ENCODE measurements around the gene TRAPPC12. TPM values are rescaled to one million over a fixed set of nuclear protein-coding genes. Genes with fewer than 3 reads are reported as not detected.

Gene TRAPPC12
- total RNA-seq, 3 donors from 2014 or later (not counting 1 experiment from before 2014, with no cell fraction given) = 65.1 to 92.6 (median 86.7) TPM

DNA sequence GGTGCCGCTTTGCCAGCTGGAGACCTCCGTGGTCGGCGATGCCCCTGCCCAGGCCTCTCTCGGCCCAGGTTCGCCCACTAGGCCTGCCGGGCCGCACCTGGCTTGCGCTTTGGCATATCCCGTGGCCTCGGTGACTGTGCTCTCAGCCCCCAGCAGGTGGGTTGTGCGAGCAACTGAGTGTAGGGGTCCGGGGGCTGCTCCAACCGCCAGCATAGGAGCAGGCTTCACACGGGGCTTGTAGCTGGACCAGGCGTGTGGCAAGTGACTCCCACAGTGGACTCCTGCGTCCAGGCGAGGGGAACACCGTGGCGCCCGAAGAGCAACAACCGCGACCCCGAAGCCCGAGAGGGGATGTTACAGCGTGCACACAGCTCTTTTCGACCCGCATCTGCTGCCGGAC, 9.7 kb downstream of the TRAPPC12 start:
- Mint-ChIP-seq H3K4me1 (peaks cover 16 to 17% of the 10 kb centered on the region in 2 donors), H3K9me3 (no peaks in the 10 kb centered on the region), H3K4me3 (no peak overlapping the region), H3K36me3 (no peaks in the 10 kb centered on the region), H3K27ac (no peak overlapping the region), H3K27me3 (ENCODE audit: low read depth in 2 of 2) (no peaks in the 10 kb centered on the region)
- no peak for DNase-seq
- Histone ChIP-seq H3K27ac (ENCODE audit: low read length) (no peak overlapping the region), H3K36me3 (ENCODE audit: control insufficient read depth, insufficient read depth, low read length) (peaks cover 36% of the 10 kb centered on the region), H3K9me3 (ENCODE audit: control insufficient read depth, insufficient read depth, low read length) (no peaks in the 10 kb centered on the region), H3K4me1 (ENCODE audit: control insufficient read depth, insufficient read depth, low read length) (no peaks in the 10 kb centered on the region), H3K27me3 (ENCODE audit: control insufficient read depth, insufficient read depth, low read length) (no peaks in the 10 kb centered on the region), H3K4me3 (ENCODE audit: low read length) (no peak overlapping the region)
- no peak for ATAC-seq
- no peak for TF ChIP-seq CTCF (IDR thresholded peaks at IDR 0.05)
- intact Hi-C loops (cut with micrococcal nuclease) = no loop called here
- WGBS (ENCODE audit: insufficient coverage) = 98% methylated on average over 29 of the region's 29 CpGs

- Mint-ChIP-seq H3K36me3 (no peaks in the 10 kb centered on the region), H3K4me3 (no peak overlapping the region), H3K27me3 (ENCODE audit: low read depth in 2 of 2) (no peaks in the 10 kb centered on the region), H3K4me1 (peaks cover 11 to 16% of the 10 kb centered on the region in 2 donors), H3K27ac (no peak overlapping the region), H3K9me3 (no peaks in the 10 kb centered on the region)
- WGBS (ENCODE audit: insufficient coverage) = 98% methylated on average over 7 of the region's 8 CpGs
- DNase-seq = no peak
- no peak for TF ChIP-seq CTCF (IDR thresholded peaks at IDR 0.05)
- no peaks in the 10 kb centered on the region for H3K9me3 ChIP-seq (ENCODE audit: control insufficient read depth, insufficient read depth, low read length)
- H3K4me1 ChIP-seq (ENCODE audit: control insufficient read depth, insufficient read depth, low read length) = no peaks in the 10 kb centered on the region
- H3K4me3 ChIP-seq (ENCODE audit: low read length) = no peak overlapping the region
- no peak for ATAC-seq
- intact Hi-C loops (cut with micrococcal nuclease) = no loop called here
- peaks cover 38% of the 10 kb centered on the region for H3K36me3 ChIP-seq (ENCODE audit: control insufficient read depth, insufficient read depth, low read length)
- no peaks in the 10 kb centered on the region for H3K27me3 ChIP-seq (ENCODE audit: control insufficient read depth, insufficient read depth, low read length)
- H3K27ac ChIP-seq (ENCODE audit: low read length) = no peak overlapping the region
Measured at GRCh38 chr2:3390041-3390440, 10.5 kb downstream of the TRAPPC12 start.

DNA sequence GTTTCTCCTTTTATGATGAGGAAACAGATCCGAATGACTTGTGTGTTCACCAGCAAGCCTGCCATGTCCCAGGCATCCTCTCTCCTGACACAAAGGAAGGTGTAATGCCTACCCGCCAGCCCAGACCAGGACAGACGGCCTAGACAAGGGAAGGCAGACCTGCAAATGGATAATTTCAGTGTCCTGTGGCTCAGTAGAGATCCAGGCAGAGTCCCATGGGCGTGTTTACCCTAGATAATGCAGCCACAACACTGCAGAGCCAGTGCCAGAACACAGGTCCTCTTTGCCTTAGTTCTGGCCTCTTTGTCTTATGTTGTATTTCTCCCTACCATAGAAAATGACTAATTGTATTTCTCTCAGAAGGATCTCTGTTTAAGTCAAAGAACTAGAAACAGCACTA, 12.7 kb downstream of the TRAPPC12 start:
- Histone ChIP-seq H3K27me3 (ENCODE audit: control insufficient read depth, insufficient read depth, low read length) (no peaks in the 10 kb centered on the region), H3K4me3 (ENCODE audit: low read length) (no peak overlapping the region), H3K36me3 (ENCODE audit: control insufficient read depth, insufficient read depth, low read length) (peaks cover 42% of the 10 kb centered on the region), H3K4me1 (ENCODE audit: control insufficient read depth, insufficient read depth, low read length) (no peaks in the 10 kb centered on the region), H3K9me3 (ENCODE audit: control insufficient read depth, insufficient read depth, low read length) (peaks cover 11% of the 10 kb centered on the region), H3K27ac (ENCODE audit: low read length) (no peak overlapping the region)
- WGBS (ENCODE audit: insufficient coverage) = 96% methylated on average over 4 of the region's 4 CpGs
- TF ChIP-seq CTCF (IDR thresholded peaks at IDR 0.05) = no peak
- DNase-seq (no peak), ATAC-seq (no peak)
- no peak overlapping the region for H3K27ac Mint-ChIP-seq
- intact Hi-C loops (cut with micrococcal nuclease) = no loop called here
- peaks cover 14% of the 10 kb centered on the region for H3K36me3 Mint-ChIP-seq
- no peaks in the 10 kb centered on the region for H3K27me3 Mint-ChIP-seq (ENCODE audit: low read depth in 2 of 2)
- peaks cover 4 to 7% of the 10 kb centered on the region in 2 donors for H3K9me3 Mint-ChIP-seq
- H3K4me1 Mint-ChIP-seq = peaks cover 11 to 16% of the 10 kb centered on the region in 2 donors
- no peak overlapping the region for H3K4me3 Mint-ChIP-seq

DNA sequence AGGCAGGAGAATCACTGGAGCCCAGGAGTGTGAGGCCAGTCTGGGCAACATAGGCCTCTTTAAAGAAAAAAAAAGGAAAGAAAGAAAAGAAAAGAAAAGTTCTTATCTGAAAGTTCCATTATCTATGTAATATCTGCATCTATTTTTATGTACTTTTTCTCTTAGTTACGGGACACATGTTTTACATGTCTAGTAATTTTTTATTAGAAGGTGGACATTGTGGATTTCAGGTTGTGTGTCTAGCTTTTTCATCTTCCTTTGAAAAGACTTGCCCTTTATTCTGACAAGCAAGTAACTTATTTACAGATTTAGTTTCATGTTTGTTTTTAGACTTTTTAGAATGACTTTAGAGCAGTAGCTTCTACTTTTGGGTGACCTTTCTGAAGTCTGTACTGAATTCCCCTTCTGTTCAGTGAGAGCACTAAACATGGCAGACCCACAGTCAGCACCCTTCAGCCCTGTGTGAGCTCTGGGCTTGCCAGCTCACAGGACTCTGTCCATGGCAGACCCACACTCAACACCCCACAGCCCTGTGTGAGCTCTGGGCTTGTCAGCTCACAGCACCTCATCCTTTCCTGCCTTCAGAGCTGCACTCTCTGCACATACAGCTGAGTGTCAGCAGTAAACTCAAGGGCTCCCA, 17.5 kb downstream of the TRAPPC12 start:
- Histone ChIP-seq H3K9me3 (ENCODE audit: control insufficient read depth, insufficient read depth, low read length) (peaks cover 13% of the 10 kb centered on the region), H3K27me3 (ENCODE audit: control insufficient read depth, insufficient read depth, low read length) (no peaks in the 10 kb centered on the region), H3K4me1 (ENCODE audit: control insufficient read depth, insufficient read depth, low read length) (no peaks in the 10 kb centered on the region), H3K4me3 (ENCODE audit: low read length) (no peak overlapping the region), H3K36me3 (ENCODE audit: control insufficient read depth, insufficient read depth, low read length) (peaks cover 33% of the 10 kb centered on the region), H3K27ac (ENCODE audit: low read length) (no peak overlapping the region)
- Mint-ChIP-seq H3K27ac (no peak overlapping the region), H3K4me3 (no peak overlapping the region), H3K36me3 (peaks cover 19% of the 10 kb centered on the region), H3K27me3 (ENCODE audit: low read depth in 2 of 2) (no peaks in the 10 kb centered on the region), H3K4me1 (peaks cover 8 to 16% of the 10 kb centered on the region in 2 donors), H3K9me3 (peaks cover 4 to 9% of the 10 kb centered on the region in 2 donors)
- intact Hi-C loops (cut with micrococcal nuclease) = no loop called here
- no peak for TF ChIP-seq CTCF (IDR thresholded peaks at IDR 0.05)
- no CpG with 5 or more reads among the region's 1 CpG for WGBS (ENCODE audit: insufficient coverage)
- DNase-seq (no peak), ATAC-seq (no peak)

Data from natural killer cell (primary cell).